Hematopoietic multipotent progenitor cell treated with erythropoietin and hydrocortisone succinate and interleukin-3 and kit ligand, for 15 days (in vitro differentiated cells): Measurements from ENCODE around the gene ACTRT2.

Experiments
- DNase-seq: peaks from one replicate; pipeline ENCODE4 v3.0.0-alpha.2; 2015; ENCODE audit warnings: low spot score

ACTRT2 gene

GRCh38 chr1:3055051-3055450 is 33.8 kb downstream of the ACTRT2 start:
- no peak for DNase-seq

DNA sequence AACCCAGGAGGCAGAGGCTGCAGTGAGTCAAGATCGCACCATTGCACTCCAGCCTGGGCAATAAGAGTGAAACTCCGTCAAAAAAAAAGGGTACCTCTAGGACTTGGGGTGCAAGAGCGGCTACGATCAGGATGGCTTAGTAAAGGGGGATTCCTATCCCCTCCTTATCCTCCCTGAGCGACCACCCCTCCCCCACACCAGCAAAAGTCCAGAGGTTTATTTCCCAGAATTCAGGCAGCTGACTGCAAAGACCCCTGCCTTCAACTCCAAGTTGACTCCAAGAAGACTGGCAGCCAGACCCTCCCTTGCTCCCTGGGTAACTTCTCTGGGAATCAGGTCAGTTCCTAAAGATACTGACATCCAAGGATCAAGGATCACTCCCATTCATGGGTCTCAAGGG is 35.4 kb downstream of the ACTRT2 start:
- no peak for DNase-seq

DNA sequence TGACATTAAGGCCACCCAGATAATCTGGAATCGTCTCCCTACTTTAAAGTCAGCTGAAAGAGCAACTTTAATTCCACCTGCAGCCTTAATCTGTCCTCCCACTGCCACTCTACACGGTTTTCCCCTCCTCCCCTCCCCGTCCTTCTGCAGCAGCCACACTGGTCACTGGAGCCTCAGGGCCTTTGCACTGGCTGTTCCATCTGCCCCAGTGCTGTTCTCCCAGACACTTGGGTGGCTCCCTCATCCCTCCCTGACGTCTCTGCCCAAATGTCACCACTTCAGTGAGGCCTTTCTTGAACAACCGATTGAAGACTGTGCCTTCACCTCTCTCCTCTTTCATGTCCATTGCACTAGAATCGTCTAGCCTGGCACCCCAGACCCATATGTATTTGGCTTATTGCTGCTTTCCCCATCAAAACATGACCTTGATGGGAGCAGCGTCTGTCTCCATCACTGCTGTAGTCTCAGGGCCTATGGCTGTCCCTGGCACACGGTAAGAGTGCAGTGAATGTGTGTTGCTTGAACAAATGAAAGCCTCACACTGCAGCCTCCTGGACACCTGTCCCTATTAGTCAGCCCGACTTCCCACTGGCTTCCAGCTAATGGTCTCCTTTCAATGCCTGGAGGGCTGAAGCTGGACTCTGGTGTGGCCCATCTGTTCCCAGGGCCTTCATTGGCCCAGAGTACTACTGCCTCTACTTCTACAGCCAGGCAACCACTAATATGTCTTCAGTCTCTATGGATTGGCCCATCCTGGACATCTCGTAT is 37.2 kb downstream of the ACTRT2 start:
- DNase-seq: no peak

DNA sequence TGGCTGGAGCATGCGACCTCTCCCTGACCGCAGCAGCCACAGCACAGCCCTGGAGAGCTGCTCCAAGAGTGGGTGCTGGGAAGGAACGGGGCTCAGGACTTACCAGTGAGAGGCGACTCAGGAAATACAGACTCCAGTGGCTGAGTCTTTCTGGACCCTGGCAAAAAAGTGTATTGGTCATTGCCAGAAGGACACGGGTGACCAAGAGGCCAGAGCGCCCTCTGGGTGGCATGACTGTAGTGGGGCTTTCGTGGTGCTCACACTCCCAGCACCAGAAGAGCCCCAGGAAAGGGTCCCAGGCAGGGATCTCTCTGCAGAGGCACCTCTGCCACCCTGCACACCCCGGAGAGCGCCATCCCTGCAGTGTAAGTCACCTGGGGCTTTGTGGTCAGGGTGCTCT is 38.9 kb downstream of the ACTRT2 start:
- no peak for DNase-seq

DNA sequence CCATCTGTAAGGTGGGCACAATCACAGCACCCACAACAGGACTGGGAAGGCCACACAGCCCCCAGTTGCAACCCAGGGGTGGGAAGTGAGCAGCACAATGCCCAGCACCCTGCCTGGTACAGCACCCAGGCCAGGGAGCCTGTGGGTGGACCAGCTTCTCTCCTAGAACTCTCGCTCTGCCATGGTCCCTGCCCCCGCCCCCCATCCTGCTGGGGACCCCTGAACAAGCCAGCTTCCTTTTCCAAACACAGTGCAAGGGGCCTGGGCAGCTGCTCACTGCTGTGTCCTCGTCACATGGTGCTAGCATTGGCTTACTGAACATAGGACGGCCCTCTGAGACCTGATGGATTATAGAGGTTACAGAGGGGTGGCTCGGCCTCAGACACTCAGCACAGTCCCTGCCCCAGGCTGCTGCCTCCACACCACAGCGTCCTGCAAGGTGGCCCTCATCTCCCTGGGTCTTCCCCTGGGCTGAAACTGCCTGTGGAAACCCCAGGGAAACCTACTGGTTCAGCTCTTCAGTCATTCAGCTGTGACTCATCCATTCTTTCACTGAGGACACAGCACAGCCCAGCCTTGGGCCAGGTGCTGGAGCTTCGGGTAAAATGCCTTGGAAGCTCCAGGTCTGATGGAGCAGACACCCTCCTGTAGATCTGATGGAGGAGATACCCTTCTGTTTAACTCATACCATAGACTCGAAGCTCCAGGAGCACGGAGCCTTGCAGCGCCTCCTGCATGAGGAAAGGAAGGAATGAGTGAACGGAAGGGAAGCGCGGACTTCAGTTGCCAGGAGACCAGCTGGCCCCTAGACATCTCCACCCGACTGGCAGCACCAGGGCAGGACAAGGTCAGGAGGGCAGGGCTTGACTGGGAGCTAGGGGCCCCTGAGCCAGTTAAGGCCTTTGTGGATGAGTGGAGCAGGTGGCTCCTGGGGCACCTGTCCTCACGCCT is 39.6 kb downstream of the ACTRT2 start:
- DNase-seq: no peak

DNA sequence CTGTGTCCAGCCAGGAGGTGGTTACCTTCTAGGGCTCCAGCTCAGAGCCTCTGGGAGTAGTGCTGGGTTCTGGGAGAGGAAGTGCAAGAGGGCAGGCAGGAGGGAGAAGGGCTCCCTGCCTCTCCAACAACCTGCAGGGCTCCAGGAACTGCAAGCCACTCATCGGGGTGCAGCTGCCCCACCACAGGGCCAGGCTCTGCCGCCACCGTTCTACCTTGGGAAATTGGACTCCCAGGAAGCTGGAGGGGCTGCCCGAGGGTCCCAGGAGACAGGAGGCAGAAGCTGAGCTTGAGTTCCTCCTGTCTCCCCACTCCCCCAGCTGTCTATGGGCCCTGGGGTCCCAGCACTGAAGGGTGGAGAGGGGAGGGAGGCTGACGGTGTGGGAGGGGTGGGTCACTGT is 40.3 kb downstream of the ACTRT2 start:
- DNase-seq: no peak

DNA sequence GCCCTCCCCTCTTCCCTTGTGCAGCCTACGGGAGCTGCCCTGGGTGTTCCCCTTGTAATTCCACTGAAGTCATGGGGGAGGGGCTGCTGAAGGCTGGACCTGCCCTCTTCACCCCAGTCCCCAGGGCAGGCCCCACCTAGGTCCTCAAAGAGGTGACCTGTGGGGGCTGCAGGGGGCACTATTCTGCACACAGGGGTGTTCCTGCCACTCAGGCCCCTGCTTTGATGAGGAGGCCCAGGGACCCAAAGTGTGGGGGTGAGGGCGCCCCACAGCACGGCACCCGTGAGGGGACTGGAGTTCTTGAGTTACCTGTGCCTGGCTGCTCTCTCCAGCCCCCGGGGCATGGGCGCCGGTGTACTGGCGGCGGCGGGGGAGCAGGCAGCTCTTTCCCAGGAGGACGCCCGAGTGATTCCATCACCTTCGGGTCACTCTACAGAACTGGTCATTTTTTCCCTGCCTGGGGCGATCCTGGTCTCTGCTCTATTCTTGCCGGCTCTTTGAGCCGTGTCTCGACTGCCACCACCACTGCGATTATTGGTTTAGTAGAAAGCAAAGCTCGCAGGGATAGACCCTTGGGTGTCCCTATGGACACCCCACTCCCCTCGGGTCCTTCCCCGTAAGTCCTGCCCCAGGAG is 40.8 kb downstream of the ACTRT2 start:
- no peak for DNase-seq

- DNase-seq: no peak
These were observed 41.5 kb downstream of the ACTRT2 start for GRCh38 chr1:3062616-3063378.

GRCh38 chr1:3063379-3064295 is 42.4 kb downstream of the ACTRT2 start:
- DNase-seq: no peak

- no peak for DNase-seq
These were observed 43.1 kb downstream of the ACTRT2 start for GRCh38 chr1:3064296-3064850.

GRCh38 chr1:3064901-3065300 is 43.6 kb downstream of the ACTRT2 start:
- no peak for DNase-seq

DNA sequence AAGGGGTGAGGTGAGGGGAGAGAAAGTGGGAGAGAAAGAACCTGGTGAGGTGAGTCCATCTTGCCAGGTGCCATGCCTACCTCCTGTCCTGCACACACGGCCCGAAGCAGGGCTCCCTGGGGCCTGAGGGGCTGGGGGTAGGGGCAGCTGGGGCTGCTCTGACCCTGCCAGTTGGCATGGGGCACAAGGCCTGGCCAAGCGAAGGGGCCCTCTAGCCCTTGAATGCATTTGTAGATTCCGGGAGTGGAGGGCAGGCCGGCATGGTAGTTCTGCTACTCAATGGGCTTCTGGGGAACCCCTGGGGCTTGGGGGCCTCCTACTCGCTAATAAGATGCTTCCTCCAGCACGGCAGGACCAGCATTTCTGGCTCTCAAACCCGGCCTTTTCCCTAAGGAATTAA is 44.1 kb downstream of the ACTRT2 start:
- DNase-seq: no peak

GRCh38 chr1:3065797-3066196 is 44.5 kb downstream of the ACTRT2 start:
- DNase-seq: no peak

DNA sequence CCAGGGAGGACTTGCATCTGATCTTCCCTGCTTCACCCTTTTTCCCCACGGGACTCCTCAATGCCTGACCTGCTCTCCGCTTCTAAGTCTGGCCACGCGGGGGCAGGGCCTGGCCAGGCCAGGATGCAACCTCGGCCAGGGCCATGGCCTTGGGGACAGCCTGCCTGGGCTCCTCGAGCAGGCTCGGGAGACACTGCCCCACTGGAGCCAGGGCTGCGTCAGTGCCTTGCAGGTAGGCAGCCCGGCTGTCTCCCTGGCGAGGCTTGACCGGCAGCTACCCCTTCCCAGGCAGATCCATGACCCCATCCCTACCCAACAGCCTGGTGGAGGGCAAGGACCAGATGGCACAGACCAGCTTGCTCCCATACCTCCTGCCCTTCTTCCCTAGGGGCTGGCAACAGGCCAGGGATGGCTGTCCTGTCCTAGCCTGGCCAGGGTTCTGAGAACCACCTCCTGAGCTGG is 45.0 kb downstream of the ACTRT2 start:
- DNase-seq: no peak

DNA sequence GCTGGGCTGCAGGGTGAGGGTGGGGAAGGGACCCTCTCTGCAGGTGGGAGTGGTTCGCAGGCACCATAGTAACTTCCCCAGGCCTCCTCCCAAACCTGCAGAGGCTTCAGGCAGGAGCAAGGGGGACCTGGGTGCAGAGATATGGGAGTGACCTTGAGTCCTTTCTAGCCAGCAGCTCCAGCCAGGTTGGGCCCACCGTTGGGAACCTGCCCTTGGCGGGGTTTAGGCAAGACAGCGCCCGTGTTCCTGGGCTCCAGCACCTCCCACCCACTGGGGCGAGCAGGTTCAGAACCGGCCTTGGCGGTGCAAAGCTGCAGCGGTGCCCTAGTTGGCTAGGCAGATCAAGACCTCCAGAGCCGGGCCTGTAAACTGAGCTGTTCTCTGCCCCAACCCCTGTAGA is 45.6 kb downstream of the ACTRT2 start:
- DNase-seq: no peak

DNA sequence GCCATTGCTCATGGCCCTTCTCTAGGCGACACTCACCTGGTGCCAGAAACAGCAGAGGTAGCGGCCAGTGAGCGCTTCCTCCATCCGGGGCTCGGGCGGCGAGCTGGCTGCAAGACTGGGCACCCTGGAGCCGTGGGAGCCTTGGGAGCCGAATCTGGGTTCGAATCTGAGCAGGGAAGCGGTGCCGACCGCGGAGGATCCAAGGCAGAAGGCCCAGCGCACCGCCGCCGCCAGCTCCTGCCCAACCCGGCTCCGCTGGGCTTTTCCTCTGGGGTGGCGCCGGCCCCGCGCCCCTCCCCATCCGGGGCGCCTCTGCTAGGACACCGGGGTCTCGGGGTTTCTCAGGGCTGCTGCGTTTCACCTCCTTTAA is 46.0 kb downstream of the ACTRT2 start:
- DNase-seq: no peak

- DNase-seq: no peak
These were observed 46.6 kb downstream of the ACTRT2 start for GRCh38 chr1:3067671-3068563.

GRCh38 chr1:3068564-3069431 is 47.5 kb downstream of the ACTRT2 start, which contains the start of gene PRDM16:
Gene PRDM16 (plus strand): TSS chr1:3069203. CDS start chr1:3069260, 57 bp downstream.
- DNase-seq: no peak
